Measurements from ENCODE around the gene SRRT.
"Not testable (repeated sequence)": the region's sequence is repeated elsewhere in the genome, so short reads cannot be mapped to it uniquely, and the experiment has no call there.

SRRT gene

DNA sequence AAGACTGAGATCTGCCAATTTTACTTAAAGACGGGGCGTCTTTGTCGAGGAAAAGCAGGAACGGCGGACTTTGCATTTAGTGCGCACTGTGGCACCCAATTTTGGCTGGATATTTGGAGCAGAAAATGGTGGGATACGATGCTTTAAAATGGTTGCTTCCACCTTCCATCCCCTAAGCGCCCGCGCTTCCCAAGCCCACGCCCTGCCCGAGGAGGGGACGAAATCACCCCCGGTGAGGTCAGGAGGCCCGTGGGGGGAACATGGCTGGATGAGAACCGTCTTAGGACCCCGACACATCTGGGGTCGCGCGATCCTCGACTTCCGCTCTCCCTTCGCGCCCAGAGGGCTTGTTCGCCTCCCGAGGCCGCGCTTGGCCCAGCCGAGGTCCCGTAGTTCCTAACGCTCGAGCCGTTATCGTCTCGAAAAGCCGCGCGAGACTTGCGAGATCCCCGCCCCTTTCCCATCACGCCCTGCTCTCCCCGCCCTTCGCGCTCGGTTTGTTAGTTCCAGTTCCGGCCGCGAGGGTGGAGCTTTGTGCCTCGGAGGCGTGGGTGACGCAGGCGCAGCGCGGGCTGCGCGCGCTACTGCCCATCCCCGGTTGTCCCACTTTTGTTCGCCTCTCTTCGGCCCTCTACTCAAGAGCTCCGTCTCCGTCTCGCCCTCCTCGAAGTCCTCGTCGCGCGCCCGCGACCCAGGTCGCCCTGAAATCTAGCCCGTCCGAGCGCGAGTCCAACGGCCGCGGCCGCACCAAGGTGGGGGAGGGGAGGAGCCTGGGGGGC is at the start of gene SRRT:
SRRT (plus strand) TSS at position 527 of the 779 bp plus-strand sequence. CDS start 488 bp downstream, outside the sequence.
- peak; percentile 88 for DNase-seq (ENCODE audit: low read depth)

GRCh38 chr7:100825215-100825671 is 49.7 kb upstream of the SRRT start:
- no peak for DNase-seq (ENCODE audit: low read depth)

DNA sequence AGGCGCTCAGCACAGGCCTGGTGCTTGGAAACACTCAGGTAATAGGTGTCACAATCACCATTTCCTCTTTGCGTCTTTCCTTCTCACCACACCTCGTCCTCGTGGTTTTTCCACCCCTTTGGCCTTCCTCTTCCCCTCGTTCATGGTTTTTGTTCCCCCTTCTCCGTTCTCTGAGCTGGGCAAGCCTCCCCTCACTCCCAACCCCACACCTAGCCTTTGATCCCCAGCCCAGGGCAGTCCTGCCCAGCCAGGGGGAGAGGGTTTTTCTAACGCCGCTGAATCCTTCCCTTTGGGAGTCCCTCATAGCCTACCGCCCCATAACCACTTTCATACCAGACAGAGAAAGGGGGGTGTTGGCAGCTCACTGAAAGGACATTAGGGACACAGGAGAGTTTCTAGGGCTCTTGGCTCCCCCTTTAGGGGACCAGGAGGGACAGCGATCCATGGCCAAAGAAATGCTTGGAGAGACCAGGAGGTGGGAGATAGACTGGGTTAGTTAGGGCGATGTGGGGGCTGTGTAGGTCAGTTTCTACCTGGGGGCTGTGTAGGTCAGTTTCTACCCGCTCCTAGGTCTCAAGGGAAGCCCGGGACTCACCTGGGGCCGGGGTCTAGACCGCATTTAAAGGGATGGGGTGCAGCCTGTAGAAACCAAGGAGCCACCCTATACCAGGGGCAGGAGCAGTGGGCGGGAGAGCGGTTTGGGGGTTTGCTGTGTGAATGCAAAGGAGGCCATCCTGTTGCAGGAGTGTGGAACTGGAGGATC is 49.0 kb upstream of the SRRT start:
- DNase-seq (ENCODE audit: low read depth) = no peak

- DNase-seq (ENCODE audit: low read depth) = no peak
These were observed 48.2 kb upstream of the SRRT start for GRCh38 chr7:100826514-100827329.

- no peak for DNase-seq (ENCODE audit: low read depth)
These were observed 47.3 kb upstream of the SRRT start, which contains the start of gene EPHB4 for GRCh38 chr7:100827330-100828226. EPHB4 (minus strand) TSS chr7:100827523; CDS start chr7:100827030, 493 bp downstream.

GRCh38 chr7:100829150-100829716 is 45.7 kb upstream of the SRRT start:
- DNase-seq (ENCODE audit: low read depth) = no peak

DNA sequence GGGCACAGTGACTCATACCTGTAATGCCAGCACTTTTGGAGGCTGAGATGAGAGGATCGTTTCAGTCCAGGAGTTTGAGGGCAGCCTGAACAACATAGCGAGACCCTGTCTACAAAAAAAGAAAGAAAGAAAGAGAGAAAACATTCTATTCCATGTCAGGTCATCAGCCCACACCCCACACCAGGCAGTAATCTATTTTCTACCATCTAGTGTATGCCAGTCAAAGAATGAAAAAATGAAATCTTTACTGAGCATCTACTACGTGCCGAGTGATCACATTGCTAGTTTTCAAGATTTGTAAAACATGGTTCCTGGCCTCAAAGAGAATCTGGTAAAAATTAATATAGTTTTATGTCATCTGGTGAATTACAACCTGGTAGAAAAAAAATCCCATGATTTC is 44.5 kb upstream of the SRRT start:
- DNase-seq (ENCODE audit: low read depth) = no peak

DNA sequence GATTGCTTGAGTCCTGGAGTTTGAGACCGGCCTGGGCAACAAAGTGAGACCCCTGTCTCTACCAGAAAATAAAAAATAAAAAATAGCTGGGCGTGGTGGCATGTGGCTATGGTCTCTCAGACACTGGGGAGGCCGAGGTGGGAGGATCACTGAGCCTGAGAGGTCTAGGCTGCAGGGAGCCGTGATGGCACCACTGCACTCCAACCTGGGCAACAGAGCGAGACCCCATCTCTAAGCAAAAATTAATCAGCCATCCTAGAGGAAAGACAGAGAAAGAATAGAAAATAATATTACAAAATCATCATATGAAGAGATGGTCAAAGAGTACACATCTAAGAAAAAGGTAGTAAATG is 42.6 kb upstream of the SRRT start:
- no peak for DNase-seq (ENCODE audit: low read depth)

DNA sequence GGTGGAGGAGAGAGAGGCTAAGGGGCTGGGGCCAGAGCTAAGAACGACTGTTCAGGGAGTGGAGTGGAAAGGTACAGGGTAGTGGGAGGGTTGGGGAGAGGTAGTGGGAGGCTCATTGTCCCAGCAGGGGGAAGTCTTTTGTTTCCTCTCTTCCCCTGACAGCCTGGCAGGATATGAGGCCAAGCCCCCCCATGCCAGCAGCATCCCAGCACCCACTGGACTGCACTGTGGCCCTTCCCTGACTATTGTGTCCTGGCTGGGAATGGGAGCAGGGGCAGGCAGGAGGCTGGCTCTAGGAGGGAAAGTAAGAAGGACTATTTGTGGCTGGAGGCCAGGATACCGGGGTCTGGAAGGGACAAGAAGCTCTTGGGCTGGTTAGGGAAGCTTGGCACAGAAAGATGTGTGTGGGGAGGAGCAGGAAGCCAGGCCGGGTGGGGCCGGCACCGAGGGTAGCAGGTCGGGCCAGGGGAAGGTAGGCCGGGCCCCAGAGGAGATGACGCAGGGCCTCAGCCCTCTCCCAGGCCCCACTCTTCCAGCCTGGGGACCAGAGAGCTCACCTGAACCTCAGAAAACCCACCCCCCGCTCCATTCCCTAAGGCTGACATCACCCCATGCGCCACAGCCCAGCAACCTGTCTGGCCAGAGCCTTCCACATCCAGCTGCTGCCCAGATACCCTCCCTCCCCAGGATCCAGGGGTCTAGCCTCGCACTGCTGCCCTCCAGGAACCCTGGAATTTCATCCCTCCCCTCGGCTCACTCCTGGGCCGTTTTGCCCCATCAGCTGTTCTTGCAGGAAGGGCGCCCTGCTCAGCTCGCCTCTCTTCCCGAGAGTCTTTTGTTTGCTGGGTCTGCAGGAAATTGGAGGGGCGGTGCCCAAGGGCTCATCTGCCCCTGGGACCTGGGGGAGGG is 38.7 kb upstream of the SRRT start:
- DNase-seq (ENCODE audit: low read depth) = no peak

GRCh38 chr7:100836812-100837098 is 38.1 kb upstream of the SRRT start:
- DNase-seq (ENCODE audit: low read depth) = no peak

GRCh38 chr7:100837099-100837836 is 37.6 kb upstream of the SRRT start:
- peak; percentile 46 for DNase-seq (ENCODE audit: low read depth)

GRCh38 chr7:100839361-100839760 is 35.5 kb upstream of the SRRT start:
- no peak for DNase-seq (ENCODE audit: low read depth)

DNA sequence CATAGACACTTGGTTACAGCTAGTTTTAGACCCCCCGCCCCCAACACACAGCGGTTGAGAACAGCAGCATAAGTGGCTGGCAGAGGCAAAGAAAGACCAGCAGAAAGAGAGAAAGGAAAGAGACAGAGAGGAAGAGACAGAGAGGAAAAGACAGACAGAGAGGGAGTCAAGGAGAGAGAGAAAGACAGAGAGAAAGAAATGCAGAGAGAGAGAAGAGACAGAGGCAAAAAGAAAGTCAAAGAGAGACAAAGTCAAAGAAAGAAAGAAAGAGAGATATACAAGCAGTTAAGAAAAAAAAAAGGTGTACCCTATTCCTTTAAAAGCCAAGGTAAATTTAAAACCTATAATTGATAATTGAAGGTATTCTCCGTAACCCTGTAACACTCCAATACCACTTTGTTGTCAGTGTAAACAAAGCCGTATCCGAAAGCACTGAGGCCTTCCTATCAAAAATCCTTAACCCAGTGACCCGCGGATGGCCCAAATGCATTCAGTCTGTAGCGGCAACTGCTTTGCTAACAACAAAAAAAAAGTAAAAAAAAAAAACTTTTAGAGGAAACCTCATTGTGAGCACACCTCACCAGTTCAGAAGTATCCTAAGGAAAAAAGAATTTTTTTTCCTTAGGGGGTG is 34.3 kb upstream of the SRRT start:
- no peak for DNase-seq (ENCODE audit: low read depth)

- no peak for DNase-seq (ENCODE audit: low read depth)
These were observed 27.5 kb upstream of the SRRT start for GRCh38 chr7:100847360-100847759.

GRCh38 chr7:100852048-100852872 is 22.6 kb upstream of the SRRT start, which contains the start of gene SLC12A9:
SLC12A9 (plus strand) TSS chr7:100852713; CDS start chr7:100854198, 1,485 bp downstream.
- DNase-seq (ENCODE audit: low read depth) = peak; percentile 65

DNA sequence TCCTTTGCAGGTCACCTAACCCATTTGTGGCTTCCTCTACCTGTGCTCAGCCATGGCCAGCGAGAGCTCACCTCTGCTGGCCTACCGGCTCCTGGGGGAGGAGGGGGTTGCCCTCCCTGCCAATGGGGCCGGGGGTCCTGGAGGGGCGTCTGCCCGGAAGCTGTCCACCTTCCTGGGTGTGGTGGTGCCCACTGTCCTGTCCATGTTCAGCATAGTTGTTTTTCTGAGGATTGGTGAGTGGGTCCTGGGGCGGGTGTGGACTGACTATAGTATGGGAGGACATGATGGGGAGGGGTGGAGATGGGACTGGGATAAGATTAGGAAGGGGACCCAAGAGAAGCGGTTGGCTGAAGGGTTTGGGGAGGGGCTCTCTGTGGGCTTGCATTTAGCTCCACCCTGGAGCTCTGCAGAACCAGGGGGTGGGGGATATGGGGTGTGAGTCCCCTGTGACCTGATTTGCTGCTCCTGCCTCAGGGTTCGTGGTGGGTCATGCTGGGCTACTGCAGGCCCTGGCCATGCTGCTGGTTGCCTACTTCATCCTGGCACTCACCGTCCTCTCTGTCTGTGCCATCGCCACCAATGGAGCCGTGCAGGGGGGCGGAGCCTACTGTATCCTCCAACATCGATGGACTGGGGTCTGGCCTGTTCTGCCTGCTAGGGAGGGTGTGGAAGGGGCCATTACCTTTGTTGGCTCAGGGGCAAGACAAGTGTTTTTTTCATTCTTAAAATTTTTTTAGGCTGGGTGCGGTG is 20.6 kb upstream of the SRRT start:
- DNase-seq (ENCODE audit: low read depth) = no peak

- DNase-seq (ENCODE audit: low read depth) = not testable (repeated sequence)
These were observed 20.0 kb upstream of the SRRT start for GRCh38 chr7:100854899-100855298.
